Subcutaneous abdominal adipose tissue (tissue), 5 donors: ENCODE data around the gene CARD11.
"Not testable (repeated sequence)": the region's sequence is repeated elsewhere in the genome, so short reads cannot be mapped to it uniquely, and the experiment has no call there.

Experiments
- H3K27ac ChIP-seq: one replicate; pipeline ENCODE4 v1.7.0; 2013; ENCODE audit warnings: low read depth, mild to moderate bottlenecking, inconsistent platforms, low read length, moderate library complexity
- H3K27me3 ChIP-seq, 5 donors: one replicate each; pipeline ENCODE4 v1.7.0; 2013; ENCODE audit warnings: low read length in 5 of 5, inconsistent platforms in 1 of 5; ENCODE audit not compliant: control insufficient read depth in 5 of 5, insufficient read depth in 4 of 5
- H3K36me3 ChIP-seq, 5 donors: one replicate each; pipeline ENCODE4 v1.7.0; 2013; ENCODE audit warnings: low read length in 5 of 5; ENCODE audit not compliant: control insufficient read depth in 5 of 5, insufficient read depth in 5 of 5
- H3K4me1 ChIP-seq, 5 donors: one replicate each; pipeline ENCODE4 v1.7.0; 2013; ENCODE audit warnings: low read length in 5 of 5, mild to moderate bottlenecking in 3 of 5, moderate library complexity in 1 of 5; ENCODE audit not compliant: control insufficient read depth in 5 of 5, insufficient read depth in 5 of 5
- H3K4me3 ChIP-seq, 5 donors: one replicate each; pipeline ENCODE4 v1.7.0; 2013; ENCODE audit warnings: low read length in 5 of 5, low read depth in 1 of 5
- H3K9ac ChIP-seq, 5 donors: one replicate each; pipeline ENCODE4 v1.7.0; 2013; ENCODE audit warnings: low read length in 5 of 5, mild to moderate bottlenecking in 4 of 5, moderate library complexity in 3 of 5
- H3K9me3 ChIP-seq, 5 donors: one replicate each; pipeline ENCODE4 v1.7.0; 2013; ENCODE audit warnings: low read length in 5 of 5; ENCODE audit not compliant: control insufficient read depth in 5 of 5
- donor health status: healthy.
- donor health status: healthy.
- donor health status: healthy.
- donor health status: healthy.
- donor health status: healthy.

The CARD11 gene

DNA sequence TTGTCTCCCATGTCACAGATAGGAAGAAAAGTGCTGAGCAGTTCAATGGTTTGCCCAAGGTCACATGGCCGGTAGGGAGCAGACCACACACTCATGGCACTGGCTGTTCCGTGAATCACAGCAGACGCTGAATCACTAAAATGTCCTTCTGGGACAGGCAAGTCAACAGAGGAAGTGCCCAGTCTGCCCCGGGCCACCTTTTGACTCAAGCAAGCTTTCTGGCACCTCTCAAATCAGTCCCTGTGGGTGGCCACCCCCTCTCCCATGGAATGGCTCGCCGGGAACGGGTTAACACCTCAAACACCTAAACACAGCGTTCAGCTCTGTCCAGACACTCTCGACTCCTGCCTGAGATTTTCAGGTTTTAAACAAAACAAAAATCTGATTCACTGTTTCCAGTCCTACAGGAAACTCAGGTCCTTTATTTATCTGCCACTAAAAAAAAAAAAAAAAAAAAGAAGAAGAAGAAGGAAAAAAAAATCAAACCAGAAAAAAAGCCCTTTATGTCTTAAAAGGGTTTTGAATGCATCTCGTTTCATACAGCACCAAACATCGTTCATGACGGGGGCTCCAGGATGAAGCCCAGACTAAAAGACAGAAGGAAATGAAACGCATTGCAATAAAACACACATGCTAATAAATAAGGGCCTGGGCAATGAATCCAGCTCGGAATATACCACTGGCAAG lies 15.5 kb downstream of the CARD11 start:
- Histone ChIP-seq H3K27me3 (peaks cover 0 to 9% (median 4%) of the 10 kb centered on the region in 5 donors), H3K4me3 (no peak overlapping the region), H3K36me3 (no peaks in the 10 kb centered on the region), H3K9ac (no peak overlapping the region), H3K9me3 (peaks cover 3 to 13% (median 6%) of the 10 kb centered on the region in 5 donors), H3K4me1 (peaks cover 0 to 2% (median 0%) of the 10 kb centered on the region in 5 donors), H3K27ac (no peak overlapping the region)

DNA sequence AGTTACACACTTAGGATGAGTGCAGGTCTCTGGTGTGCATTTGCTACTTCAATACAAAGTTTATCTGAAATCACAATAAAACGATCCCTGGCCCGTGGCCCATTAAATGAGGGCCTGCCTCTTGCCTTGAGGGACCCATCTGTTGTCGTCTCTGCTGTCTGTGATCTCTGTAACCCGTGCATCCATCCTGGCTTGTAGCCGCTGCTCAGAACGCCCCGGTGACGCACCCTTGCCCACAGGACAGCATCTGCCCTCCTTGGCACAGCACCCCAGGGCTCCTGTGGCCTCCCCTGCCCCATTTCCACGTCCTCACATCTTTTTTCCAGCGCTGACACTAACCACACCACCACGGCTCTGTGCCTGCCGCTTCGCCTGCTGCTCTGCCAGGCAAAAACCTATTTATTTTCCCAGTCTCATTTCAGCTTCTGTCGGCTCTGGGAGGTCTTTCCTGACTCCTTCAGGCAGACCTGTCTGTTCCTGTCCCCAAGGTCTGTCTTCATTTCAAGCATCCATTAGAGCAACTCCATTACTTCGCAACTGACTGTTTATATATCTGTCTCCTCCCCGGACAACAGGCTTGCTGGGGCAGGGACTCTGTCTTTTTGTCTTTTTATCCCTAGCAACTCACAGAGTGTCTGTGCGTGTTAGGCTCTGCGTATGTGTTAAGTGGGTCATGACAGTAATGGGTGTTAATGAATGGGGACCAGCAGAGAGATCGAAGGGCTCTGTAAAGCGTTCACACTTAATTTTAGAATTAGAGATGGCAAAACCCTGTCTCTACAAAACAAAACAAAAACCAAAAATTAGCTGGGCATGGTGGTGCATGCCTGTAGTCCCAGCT lies 16.4 kb downstream of the CARD11 start:
- Histone ChIP-seq H3K36me3 (no peaks in the 10 kb centered on the region), H3K4me3 (no peak overlapping the region), H3K9ac (no peak overlapping the region), H3K27me3 (peaks cover 0 to 9% (median 4%) of the 10 kb centered on the region in 5 donors), H3K9me3 (peaks cover 3 to 13% (median 6%) of the 10 kb centered on the region in 5 donors), H3K4me1 (peaks cover 0 to 2% (median 0%) of the 10 kb centered on the region in 5 donors), H3K27ac (no peak overlapping the region)

DNA sequence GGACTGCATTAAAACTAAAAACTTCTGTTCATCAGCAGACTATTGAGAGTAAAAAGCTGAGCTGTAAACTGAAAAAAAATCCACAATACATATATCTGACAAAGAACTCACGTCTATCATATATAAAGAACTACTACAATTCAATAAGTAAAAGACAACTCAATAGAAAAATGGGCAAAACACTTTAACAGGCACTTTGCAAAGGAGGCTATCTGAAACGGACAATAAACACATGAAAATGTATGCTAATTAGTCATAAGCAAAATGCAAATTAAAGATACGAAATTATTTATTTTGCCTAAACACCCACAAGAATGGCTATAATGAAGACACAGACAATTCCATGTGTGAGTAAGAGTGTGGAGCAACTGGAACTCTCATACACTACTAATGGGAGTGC lies 18.1 kb downstream of the CARD11 start:
- Histone ChIP-seq H3K9me3 (peaks cover 3 to 18% (median 6%) of the 10 kb centered on the region in 5 donors), H3K9ac (no peak overlapping the region), H3K27me3 (peaks cover 0 to 9% (median 4%) of the 10 kb centered on the region in 5 donors), H3K36me3 (no peaks in the 10 kb centered on the region), H3K4me1 (peaks cover 0 to 2% (median 0%) of the 10 kb centered on the region in 5 donors), H3K4me3 (no peak overlapping the region), H3K27ac (no peak overlapping the region)

GRCh38 chr7:3021825-3022224 lies 21.8 kb downstream of the CARD11 start:
- Histone ChIP-seq H3K27me3 (peaks cover 0 to 2% (median 0%) of the 10 kb centered on the region in 5 donors), H3K27ac (no peak overlapping the region), H3K4me1 (no peaks in the 10 kb centered on the region), H3K36me3 (no peaks in the 10 kb centered on the region), H3K9me3 (peaks cover 3 to 31% (median 11%) of the 10 kb centered on the region in 5 donors), H3K4me3 (no peak overlapping the region), H3K9ac (no peak overlapping the region)

GRCh38 chr7:3021224-3021623 lies 22.4 kb downstream of the CARD11 start:
- H3K27ac ChIP-seq, H3K4me3 ChIP-seq, H3K4me1 ChIP-seq, H3K9ac ChIP-seq, H3K36me3 ChIP-seq, H3K27me3 ChIP-seq: not testable (repeated sequence)
- H3K9me3 ChIP-seq: peaks cover 3 to 31% (median 11%) of the 10 kb centered on the region in 5 donors

- no peak overlapping the region for H3K27ac ChIP-seq
- peaks cover 0 to 24% (median 11%) of the 10 kb centered on the region in 5 donors for H3K9me3 ChIP-seq
- H3K4me3 ChIP-seq: no peak overlapping the region
- H3K27me3 ChIP-seq: peaks cover 0 to 2% (median 0%) of the 10 kb centered on the region in 5 donors
- H3K4me1 ChIP-seq: no peaks in the 10 kb centered on the region
- H3K9ac ChIP-seq: no peak overlapping the region
- H3K36me3 ChIP-seq: no peaks in the 10 kb centered on the region
Observed at GRCh38 chr7:3020416-3020815, 23.3 kb downstream of the CARD11 start.

- Histone ChIP-seq H3K9ac (no peak overlapping the region), H3K9me3 (peaks cover 0 to 21% (median 7%) of the 10 kb centered on the region in 5 donors), H3K27me3 (peaks cover 0 to 2% (median 0%) of the 10 kb centered on the region in 5 donors), H3K4me1 (no peaks in the 10 kb centered on the region), H3K4me3 (no peak overlapping the region), H3K27ac (no peak overlapping the region), H3K36me3 (no peaks in the 10 kb centered on the region)
Observed at GRCh38 chr7:3019801-3020200, 23.9 kb downstream of the CARD11 start.

- no peaks in the 10 kb centered on the region for H3K36me3 ChIP-seq
- no peaks in the 10 kb centered on the region for H3K4me1 ChIP-seq
- peaks cover 0 to under 1% (median 0%) of the 10 kb centered on the region in 5 donors for H3K27me3 ChIP-seq
- peaks cover 3 to 11% (median 5%) of the 10 kb centered on the region in 5 donors for H3K9me3 ChIP-seq
- H3K9ac ChIP-seq: no peak overlapping the region
- H3K4me3 ChIP-seq: no peak overlapping the region
- H3K27ac ChIP-seq: no peak overlapping the region
Observed at GRCh38 chr7:3013975-3014792, 29.5 kb downstream of the CARD11 start.

GRCh38 chr7:3011211-3011852 lies 32.3 kb downstream of the CARD11 start:
- Histone ChIP-seq H3K9me3 (peaks cover 3 to 11% (median 5%) of the 10 kb centered on the region in 5 donors), H3K27ac (no peak overlapping the region), H3K4me1 (no peaks in the 10 kb centered on the region), H3K4me3 (no peak overlapping the region), H3K36me3 (no peaks in the 10 kb centered on the region), H3K9ac (no peak overlapping the region), H3K27me3 (peaks cover 0 to 6% (median 0%) of the 10 kb centered on the region in 5 donors)
